Measurements from ENCODE around the gene MYOCD. TPM values are rescaled to one million over a fixed set of nuclear protein-coding genes. Genes with fewer than 3 reads are reported as not detected.

The MYOCD gene, protein sequence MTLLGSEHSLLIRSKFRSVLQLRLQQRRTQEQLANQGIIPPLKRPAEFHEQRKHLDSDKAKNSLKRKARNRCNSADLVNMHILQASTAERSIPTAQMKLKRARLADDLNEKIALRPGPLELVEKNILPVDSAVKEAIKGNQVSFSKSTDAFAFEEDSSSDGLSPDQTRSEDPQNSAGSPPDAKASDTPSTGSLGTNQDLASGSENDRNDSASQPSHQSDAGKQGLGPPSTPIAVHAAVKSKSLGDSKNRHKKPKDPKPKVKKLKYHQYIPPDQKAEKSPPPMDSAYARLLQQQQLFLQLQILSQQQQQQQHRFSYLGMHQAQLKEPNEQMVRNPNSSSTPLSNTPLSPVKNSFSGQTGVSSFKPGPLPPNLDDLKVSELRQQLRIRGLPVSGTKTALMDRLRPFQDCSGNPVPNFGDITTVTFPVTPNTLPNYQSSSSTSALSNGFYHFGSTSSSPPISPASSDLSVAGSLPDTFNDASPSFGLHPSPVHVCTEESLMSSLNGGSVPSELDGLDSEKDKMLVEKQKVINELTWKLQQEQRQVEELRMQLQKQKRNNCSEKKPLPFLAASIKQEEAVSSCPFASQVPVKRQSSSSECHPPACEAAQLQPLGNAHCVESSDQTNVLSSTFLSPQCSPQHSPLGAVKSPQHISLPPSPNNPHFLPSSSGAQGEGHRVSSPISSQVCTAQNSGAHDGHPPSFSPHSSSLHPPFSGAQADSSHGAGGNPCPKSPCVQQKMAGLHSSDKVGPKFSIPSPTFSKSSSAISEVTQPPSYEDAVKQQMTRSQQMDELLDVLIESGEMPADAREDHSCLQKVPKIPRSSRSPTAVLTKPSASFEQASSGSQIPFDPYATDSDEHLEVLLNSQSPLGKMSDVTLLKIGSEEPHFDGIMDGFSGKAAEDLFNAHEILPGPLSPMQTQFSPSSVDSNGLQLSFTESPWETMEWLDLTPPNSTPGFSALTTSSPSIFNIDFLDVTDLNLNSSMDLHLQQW
- not detected in 2 replicates for total RNA-seq

DNA sequence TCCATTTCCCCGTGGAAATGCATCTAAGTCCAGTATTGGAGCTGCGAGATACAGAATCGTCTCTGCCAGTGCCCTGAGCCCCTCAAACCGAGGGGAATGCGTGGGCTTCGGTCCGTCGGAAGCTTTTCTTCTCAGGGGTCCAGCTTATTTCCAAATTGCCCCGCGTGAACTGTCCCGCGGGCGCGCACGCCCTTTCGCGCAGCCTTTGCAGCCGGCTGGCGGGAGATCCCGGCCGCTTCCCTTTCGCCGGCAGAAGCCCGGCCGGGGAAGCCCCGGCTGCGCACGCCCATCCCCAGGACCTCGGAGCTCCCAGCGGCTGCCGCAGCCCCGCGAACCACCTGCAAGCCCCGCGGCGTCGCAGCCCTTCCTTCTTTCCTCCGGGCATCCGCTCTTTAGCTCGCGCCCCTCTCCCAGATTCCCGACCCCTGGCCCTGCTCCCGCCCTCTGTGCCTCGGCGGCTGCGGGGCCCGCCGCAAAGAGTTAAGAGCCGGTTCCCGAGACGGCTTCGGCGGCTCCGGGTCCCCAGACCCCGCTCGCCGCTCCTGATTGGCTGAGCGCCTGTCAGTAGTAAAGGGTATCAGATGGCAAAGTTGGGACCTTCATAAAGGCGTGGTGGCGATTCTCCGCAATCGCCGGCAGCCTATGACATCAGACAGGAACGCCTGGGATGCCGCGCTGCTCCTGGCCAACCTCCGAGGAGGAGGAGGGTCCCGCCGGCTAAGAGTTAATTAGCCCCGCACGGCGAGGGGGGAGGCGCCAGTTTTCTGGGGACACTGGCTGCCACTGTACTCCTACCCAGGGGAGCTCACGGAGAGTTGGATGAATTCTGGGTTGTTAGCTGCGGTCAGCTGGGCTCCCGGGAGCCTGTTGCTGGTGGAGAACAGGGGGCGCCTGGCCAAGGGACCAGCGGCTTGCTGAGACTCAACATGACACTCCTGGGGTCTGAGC is at the start of gene MYOCD:
Gene MYOCD (plus strand): TSS at position 628 of the 948 bp plus-strand sequence. CDS start 299 bp downstream, at position 927.
- Mint-ChIP-seq H3K27me3 (ENCODE audit: insufficient read depth) (peaks cover 27% of the 10 kb centered on the region), H3K4me1 (ENCODE audit: low read depth) (no peaks in the 10 kb centered on the region), H3K27ac (no peak within 1 kb of the TSS), H3K4me3 (no peak within 1 kb of the TSS), H3K9me3 (no peaks in the 10 kb centered on the region), H3K36me3 (ENCODE audit: low read depth) (no peaks in the 10 kb centered on the region)
- intact Hi-C loops (cut with micrococcal nuclease) = no loop called here
- DNase-seq (ENCODE audit: low spot score) = no peak

DNA sequence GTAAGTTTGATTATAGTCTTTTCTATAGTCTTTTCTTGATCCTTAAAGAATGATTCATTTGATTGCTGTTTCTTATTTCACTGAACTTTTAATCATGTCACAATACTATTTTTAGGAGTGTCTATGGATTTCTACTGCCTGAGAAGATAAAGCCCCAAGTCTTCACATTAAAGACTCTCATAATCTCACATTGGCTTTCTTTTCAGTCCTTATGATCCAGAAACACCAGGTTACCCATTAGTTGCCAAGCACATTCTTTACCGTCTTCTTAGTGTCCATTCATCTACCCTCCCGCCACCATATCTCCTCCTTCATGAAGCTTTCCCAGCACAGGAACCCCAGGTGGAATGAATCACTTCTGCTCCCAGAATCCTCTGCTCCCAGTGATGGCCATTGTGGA is 49.5 kb upstream of the MYOCD start:
- Mint-ChIP-seq H3K4me1 (ENCODE audit: low read depth) (no peaks in the 10 kb centered on the region), H3K27ac (no peak overlapping the region), H3K27me3 (ENCODE audit: insufficient read depth) (no peaks in the 10 kb centered on the region), H3K9me3 (peaks cover 14% of the 10 kb centered on the region), H3K4me3 (no peak overlapping the region), H3K36me3 (ENCODE audit: low read depth) (no peaks in the 10 kb centered on the region)
- DNase-seq (ENCODE audit: low spot score) = no peak
- intact Hi-C loops (cut with micrococcal nuclease) = no loop called here

DNA sequence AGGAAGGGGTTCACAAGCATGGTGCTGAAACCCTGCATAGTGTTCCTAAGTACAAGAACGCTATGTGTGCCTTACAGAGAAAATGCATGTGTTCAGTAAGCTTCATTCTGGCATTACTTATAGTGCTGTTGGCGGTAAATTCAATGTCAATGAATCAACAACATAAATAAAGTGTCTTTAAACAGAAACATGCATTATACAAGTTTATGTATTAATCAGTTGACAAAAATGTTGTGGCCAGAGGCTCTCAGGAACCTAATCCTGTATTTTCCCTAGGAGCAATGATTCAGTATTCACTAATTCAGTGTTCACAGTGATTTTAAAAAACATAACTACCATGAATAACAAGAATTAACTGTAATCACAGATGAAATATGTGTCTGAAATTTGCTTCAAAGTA is 47.1 kb upstream of the MYOCD start:
- Mint-ChIP-seq H3K4me1 (ENCODE audit: low read depth) (no peaks in the 10 kb centered on the region), H3K9me3 (peaks cover 20% of the 10 kb centered on the region)

DNA sequence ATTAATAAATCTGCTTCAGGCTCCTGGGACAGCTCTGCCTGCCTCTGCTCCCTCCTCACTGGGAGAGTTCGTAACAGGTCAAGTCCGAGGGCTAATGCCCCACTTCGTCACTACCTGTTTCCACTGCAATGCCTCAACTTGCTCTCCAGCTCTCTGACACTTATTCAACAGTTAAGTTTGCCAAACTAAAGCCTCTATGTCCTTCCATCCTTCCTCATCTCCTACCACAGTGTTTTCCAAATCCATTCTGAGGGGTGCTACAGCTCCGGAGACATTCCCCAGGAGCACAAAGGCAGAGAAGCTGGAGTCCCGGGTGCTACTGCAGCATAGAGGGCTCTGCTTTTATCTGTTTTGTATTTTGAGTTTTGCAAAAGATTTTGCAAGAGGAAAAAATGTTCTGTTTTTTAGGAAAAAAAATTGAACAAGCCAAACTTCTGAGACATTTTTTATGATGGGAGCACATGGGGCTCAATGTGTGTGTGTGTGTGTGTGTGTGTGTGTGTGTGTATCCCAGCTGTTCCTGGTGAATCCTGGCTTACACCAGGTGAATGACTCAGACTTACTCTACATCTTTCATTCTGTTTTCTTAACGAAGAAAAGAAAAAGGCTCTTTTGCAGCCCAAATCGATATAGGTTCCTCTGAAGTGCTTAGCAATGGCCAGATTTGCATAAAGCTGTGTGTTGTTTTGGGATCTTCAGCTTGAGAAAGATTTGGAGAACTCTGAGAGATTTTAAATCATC is 46.1 kb upstream of the MYOCD start:
- Mint-ChIP-seq H3K4me1 (ENCODE audit: low read depth) (no peaks in the 10 kb centered on the region), H3K4me3 (no peak overlapping the region), H3K9me3 (peaks cover 17% of the 10 kb centered on the region), H3K36me3 (ENCODE audit: low read depth) (no peaks in the 10 kb centered on the region), H3K27ac (no peak overlapping the region), H3K27me3 (ENCODE audit: insufficient read depth) (no peaks in the 10 kb centered on the region)
- no peak for DNase-seq (ENCODE audit: low spot score)
- intact Hi-C loops (cut with micrococcal nuclease) = no loop called here

More for the DNA sequence above, 47.1 kb upstream of the MYOCD start:
- Mint-ChIP-seq H3K4me3 (no peak overlapping the region), H3K27ac (no peak overlapping the region), H3K36me3 (ENCODE audit: low read depth) (no peaks in the 10 kb centered on the region), H3K27me3 (ENCODE audit: insufficient read depth) (no peaks in the 10 kb centered on the region)
- DNase-seq (ENCODE audit: low spot score) = no peak
- intact Hi-C loops (cut with micrococcal nuclease) = no loop called here

DNA sequence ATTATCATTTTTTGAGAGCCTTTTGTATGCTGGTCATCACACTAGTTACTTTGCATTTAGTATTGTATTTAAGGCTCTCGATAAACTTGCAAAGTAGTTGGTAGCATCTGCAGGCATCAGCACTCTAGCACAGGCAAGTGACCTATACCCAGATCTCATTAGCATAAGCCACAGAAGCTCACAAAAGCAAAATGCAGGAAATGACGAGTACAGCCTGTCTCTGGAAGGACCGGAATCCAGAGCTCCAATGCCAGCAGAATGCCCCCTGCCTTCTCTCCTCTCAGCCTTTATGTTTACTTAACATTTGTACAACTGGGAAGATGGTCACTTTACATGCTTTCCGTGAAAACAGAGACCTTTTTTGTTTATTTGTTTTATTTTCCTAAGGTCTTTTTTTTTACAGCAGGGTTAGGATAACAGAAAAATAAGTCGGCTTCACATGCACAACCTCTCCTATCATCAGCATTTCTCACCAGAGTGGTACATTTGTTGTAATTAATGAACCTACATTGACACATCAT is 45.4 kb upstream of the MYOCD start:
- Mint-ChIP-seq H3K27me3 (ENCODE audit: insufficient read depth) (no peaks in the 10 kb centered on the region), H3K4me3 (no peak overlapping the region), H3K27ac (no peak overlapping the region), H3K4me1 (ENCODE audit: low read depth) (no peaks in the 10 kb centered on the region), H3K36me3 (ENCODE audit: low read depth) (no peaks in the 10 kb centered on the region), H3K9me3 (peaks cover 13% of the 10 kb centered on the region)
- DNase-seq (ENCODE audit: low spot score) = no peak
- intact Hi-C loops (cut with micrococcal nuclease) = no loop called here

DNA sequence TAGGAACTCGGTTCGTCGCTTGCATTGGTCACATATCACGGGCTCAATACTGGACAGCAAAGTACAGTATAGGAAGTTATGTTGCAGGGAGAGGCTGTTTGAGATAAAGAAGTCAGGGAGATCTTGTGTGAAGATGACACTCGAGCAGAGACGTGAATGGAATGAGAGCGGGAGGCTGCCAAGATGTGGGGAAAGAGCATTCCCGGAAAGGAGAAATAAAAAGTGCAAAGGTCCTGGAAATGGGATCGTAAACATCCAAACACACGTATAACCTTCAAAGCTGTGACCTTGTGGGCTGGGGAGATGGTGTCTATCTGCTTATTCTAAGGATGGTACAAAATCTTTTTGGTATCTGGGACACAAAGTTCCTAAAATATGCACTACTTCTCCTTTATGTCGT is 43.0 kb upstream of the MYOCD start:
- Mint-ChIP-seq H3K4me1 (ENCODE audit: low read depth) (no peaks in the 10 kb centered on the region), H3K4me3 (no peak overlapping the region), H3K27ac (no peak overlapping the region), H3K36me3 (ENCODE audit: low read depth) (no peaks in the 10 kb centered on the region), H3K27me3 (ENCODE audit: insufficient read depth) (no peaks in the 10 kb centered on the region), H3K9me3 (peaks cover 21% of the 10 kb centered on the region)
- intact Hi-C loops (cut with micrococcal nuclease) = no loop called here
- no peak for DNase-seq (ENCODE audit: low spot score)

DNA sequence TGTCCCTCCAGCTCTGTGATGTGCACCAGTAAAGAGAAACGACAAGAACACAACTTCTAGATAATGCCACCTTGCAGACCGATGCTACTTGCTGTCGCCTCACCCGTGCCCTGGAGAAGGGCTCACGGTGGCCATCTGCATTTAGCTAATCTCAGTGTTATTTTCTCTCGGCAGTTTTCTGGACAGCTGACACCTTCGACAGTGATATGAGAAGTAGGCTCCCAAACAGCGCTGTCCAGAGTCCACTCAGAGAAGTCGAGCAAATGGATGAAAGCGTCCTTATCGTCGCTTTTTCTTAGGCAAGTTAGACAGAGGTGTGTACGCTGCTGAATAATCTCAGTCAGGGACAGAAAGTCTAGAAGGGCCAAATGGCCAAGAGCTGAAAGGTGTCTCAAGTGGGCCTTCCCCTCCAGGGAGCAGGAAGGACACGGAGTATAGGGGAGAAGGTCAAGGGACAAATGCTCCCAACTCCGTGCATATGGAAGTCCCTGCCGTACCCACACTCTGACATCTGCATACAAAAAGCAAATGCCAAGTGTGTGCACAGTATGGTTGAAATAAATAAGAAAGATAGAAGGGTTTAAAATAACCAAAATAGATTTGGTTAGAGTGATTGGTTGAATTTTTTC is 42.4 kb upstream of the MYOCD start:
- Mint-ChIP-seq H3K27ac (no peak overlapping the region), H3K9me3 (peaks cover 22% of the 10 kb centered on the region), H3K4me3 (no peak overlapping the region), H3K4me1 (ENCODE audit: low read depth) (no peaks in the 10 kb centered on the region), H3K27me3 (ENCODE audit: insufficient read depth) (no peaks in the 10 kb centered on the region), H3K36me3 (ENCODE audit: low read depth) (no peaks in the 10 kb centered on the region)
- intact Hi-C loops (cut with micrococcal nuclease) = no loop called here
- no peak for DNase-seq (ENCODE audit: low spot score)

DNA sequence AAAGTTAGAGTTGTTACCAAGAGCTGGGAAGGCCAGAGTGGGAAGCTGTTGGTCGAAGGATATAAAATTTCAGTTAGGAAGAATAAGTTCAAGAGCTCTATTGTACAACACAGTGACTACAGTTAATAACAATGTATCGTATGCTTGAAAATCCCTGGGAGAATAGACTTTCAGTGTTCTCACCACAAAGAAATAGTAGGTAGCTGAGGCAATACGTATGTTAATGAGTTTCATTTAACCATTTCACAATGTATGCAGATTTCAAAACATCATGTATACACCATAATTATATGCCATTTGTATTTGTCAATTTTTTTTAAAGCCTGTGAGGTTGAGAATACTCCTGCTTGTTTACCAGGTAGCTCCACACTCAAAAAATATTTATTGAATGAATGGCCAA is 41.5 kb upstream of the MYOCD start:
- Mint-ChIP-seq H3K4me1 (ENCODE audit: low read depth) (no peaks in the 10 kb centered on the region), H3K9me3 (peaks cover 22% of the 10 kb centered on the region), H3K27me3 (ENCODE audit: insufficient read depth) (no peaks in the 10 kb centered on the region), H3K36me3 (ENCODE audit: low read depth) (no peaks in the 10 kb centered on the region), H3K4me3 (no peak overlapping the region), H3K27ac (no peak overlapping the region)
- no peak for DNase-seq (ENCODE audit: low spot score)
- intact Hi-C loops (cut with micrococcal nuclease) = no loop called here

DNA sequence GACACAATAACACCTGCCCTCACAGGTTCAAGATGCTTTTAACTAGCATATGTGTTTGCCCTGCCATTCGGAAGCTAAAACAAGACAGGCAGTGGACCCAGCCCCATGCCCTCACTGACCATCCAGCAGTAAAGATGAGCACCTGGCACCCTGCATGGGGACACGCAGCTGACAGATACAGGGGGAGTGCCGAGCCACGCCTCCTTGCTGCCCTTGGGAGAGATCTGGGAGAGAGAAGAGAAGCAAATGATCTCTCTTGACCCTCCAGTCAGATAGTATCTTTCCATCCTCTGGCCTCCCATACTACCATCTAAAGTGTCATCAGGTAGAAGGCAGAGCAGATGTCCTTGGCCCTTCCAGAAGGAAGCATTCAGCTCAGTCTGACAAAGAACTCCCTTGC is 40.6 kb upstream of the MYOCD start:
- no peak for DNase-seq (ENCODE audit: low spot score)
- Mint-ChIP-seq H3K36me3 (ENCODE audit: low read depth) (no peaks in the 10 kb centered on the region), H3K4me3 (no peak overlapping the region), H3K27me3 (ENCODE audit: insufficient read depth) (no peaks in the 10 kb centered on the region), H3K27ac (no peak overlapping the region), H3K4me1 (ENCODE audit: low read depth) (no peaks in the 10 kb centered on the region), H3K9me3 (peaks cover 22% of the 10 kb centered on the region)
- intact Hi-C loops (cut with micrococcal nuclease) = no loop called here

DNA sequence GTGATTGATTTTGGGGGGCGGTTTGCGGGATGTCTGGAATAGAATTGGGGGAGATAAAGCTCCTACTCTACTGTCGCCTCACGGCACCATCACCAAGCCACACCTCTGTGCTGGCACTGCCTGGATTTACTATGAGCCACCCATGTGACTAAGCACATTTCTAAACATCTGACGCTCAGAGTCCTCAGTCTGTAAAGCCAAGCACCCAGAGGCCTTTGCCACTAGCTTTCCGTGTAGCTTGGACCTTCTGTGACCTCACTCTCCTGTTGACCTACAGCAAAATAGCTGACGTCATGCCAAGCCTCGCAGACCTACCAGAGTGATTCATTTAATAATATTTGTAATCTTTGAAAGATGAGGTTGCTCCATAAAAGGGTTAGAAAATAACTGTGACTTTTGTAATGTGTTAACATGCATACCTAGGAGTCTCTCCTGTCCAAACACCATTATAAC is 38.5 kb upstream of the MYOCD start:
- Mint-ChIP-seq H3K36me3 (ENCODE audit: low read depth) (no peaks in the 10 kb centered on the region), H3K4me1 (ENCODE audit: low read depth) (no peaks in the 10 kb centered on the region), H3K27me3 (ENCODE audit: insufficient read depth) (no peaks in the 10 kb centered on the region), H3K4me3 (no peak overlapping the region), H3K9me3 (peaks cover 22% of the 10 kb centered on the region), H3K27ac (no peak overlapping the region)
- intact Hi-C loops (cut with micrococcal nuclease) = no loop called here
- DNase-seq (ENCODE audit: low spot score) = no peak

DNA sequence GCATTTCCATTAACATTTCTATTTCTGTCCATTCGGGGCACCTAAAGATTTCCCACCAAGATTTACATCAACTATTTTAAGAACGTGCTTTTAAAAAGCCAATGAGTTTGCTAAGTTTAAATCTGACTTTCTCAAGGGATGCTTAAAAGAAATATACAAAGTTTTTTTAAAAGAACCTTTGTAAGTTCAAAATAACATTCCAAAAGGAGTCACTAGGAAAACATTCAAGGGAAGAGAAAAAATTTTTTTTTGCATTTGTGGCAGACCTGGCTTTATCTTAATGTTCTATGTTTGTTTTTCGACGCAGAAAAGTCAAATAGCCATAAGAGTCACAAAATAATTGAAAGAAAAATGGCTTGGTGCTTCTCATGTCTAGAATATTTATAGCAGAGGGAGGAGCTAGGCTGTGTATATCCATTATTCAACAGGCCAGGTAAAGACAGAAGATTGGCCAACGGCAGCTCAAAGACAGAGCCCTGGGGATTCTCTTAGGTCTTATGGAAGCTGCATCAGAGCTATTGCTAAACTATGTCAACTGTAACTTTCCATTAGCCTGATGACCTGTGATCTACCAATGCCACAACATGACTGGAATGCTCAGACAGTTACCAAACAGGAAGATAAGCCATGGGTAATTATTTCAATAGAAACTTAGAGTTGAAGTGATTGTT is 37.8 kb upstream of the MYOCD start:
- H3K27me3 Mint-ChIP-seq (ENCODE audit: insufficient read depth) = no peaks in the 10 kb centered on the region
- DNase-seq (ENCODE audit: low spot score) = no peak
- peaks cover 17% of the 10 kb centered on the region for H3K9me3 Mint-ChIP-seq
- H3K4me3 Mint-ChIP-seq = no peak overlapping the region
- H3K27ac Mint-ChIP-seq = no peak overlapping the region
- intact Hi-C loops (cut with micrococcal nuclease) = no loop called here
- H3K4me1 Mint-ChIP-seq (ENCODE audit: low read depth) = no peaks in the 10 kb centered on the region
- H3K36me3 Mint-ChIP-seq (ENCODE audit: low read depth) = no peaks in the 10 kb centered on the region
